Middle frontal gyrus (tissue), 1 donor: ENCODE results near the gene SLC22A2.

Experiments used
- DNase-seq: peaks from one replicate; pipeline ENCODE4 v3.0.0-alpha.2; 2015; ENCODE audit warnings: low spot score; ENCODE audit errors: extremely low spot score

SLC22A2 gene

GRCh38 chr6:160273750-160274149 lies 15.1 kb upstream of the SLC22A2 start:
- no peak for DNase-seq

GRCh38 chr6:160273196-160273595 lies 14.6 kb upstream of the SLC22A2 start:
- no peak for DNase-seq

GRCh38 chr6:160272707-160273106 lies 14.1 kb upstream of the SLC22A2 start:
- DNase-seq: no peak

GRCh38 chr6:160270347-160270746 lies 11.7 kb upstream of the SLC22A2 start:
- DNase-seq: no peak

GRCh38 chr6:160269771-160270170 lies 11.2 kb upstream of the SLC22A2 start:
- DNase-seq: no peak

GRCh38 chr6:160269023-160269521 lies 10.5 kb upstream of the SLC22A2 start:
- no peak for DNase-seq

- DNase-seq: no peak
Measured at GRCh38 chr6:160267102-160267501, 8.5 kb upstream of the SLC22A2 start.

GRCh38 chr6:160265869-160266476 lies 7.4 kb upstream of the SLC22A2 start:
- no peak for DNase-seq

GRCh38 chr6:160264061-160264612 lies 5.5 kb upstream of the SLC22A2 start:
- DNase-seq: no peak

- no peak for DNase-seq
Measured at GRCh38 chr6:160263196-160263939, 4.7 kb upstream of the SLC22A2 start.

GRCh38 chr6:160261991-160262680 lies 3.5 kb upstream of the SLC22A2 start:
- no peak for DNase-seq

GRCh38 chr6:160260803-160261450 lies 2.3 kb upstream of the SLC22A2 start:
- DNase-seq: no peak

GRCh38 chr6:160260367-160260766 lies 1.7 kb upstream of the SLC22A2 start:
- no peak for DNase-seq

GRCh38 chr6:160259598-160259997 lies 977 bp upstream of the SLC22A2 start:
- no peak for DNase-seq

- DNase-seq: no peak
Measured at GRCh38 chr6:160259143-160259425, 463 bp upstream of the SLC22A2 start.

GRCh38 chr6:160256445-160256844 lies 2.2 kb downstream of the SLC22A2 start:
- no peak for DNase-seq

GRCh38 chr6:160254467-160255312 lies 3.9 kb downstream of the SLC22A2 start:
- DNase-seq: no peak

GRCh38 chr6:160253714-160254113 lies 4.9 kb downstream of the SLC22A2 start:
- DNase-seq: no peak

GRCh38 chr6:160253292-160253691 lies 5.3 kb downstream of the SLC22A2 start:
- no peak for DNase-seq

- no peak for DNase-seq
Measured at GRCh38 chr6:160252073-160252813, 6.4 kb downstream of the SLC22A2 start.
